HAP-1 (cell line): Measurements from ENCODE around the gene FA2H.
"Not testable (repeated sequence)": the region's sequence is repeated elsewhere in the genome, so short reads cannot be mapped to it uniquely, and the experiment has no call there.

ENCODE experiments used
- DNase-seq, 2 experiments: peaks; one replicate each; pipeline ENCODE4 v3.0.0-alpha.2; 2016 to 2020; ENCODE audit warnings: low spot score in 2 of 2
- H3K27me3 ChIP-seq: fragments of 250-450 bp; sonication (Bioruptor Pico); 2 replicates; pipeline ENCODE4 v1.5.1; 2020; ENCODE audit warnings: low read depth, mild to moderate bottlenecking, moderate library complexity
- H3K36me3 ChIP-seq: fragments of 250-450 bp; sonication (Bioruptor Pico); replicated peaks from 2 replicates; pipeline ENCODE4 v1.5.1; 2020; ENCODE audit warnings: mild to moderate bottlenecking
- H3K4me1 ChIP-seq: fragments of 250-450 bp; sonication (Bioruptor Pico); 2 replicates; pipeline ENCODE4 v1.5.1; 2020; ENCODE audit warnings: mild to moderate bottlenecking
- H3K4me3 ChIP-seq: fragments of 250-450 bp; sonication (Bioruptor Pico); 2 replicates; pipeline ENCODE4 v1.5.1; 2020; ENCODE audit warnings: mild to moderate bottlenecking, moderate library complexity
- H3K9me3 ChIP-seq: fragments of 250-450 bp; sonication (Bioruptor Pico); 2 replicates; pipeline ENCODE4 v1.5.1; 2020; ENCODE audit warnings: mild to moderate bottlenecking, moderate library complexity
- in situ Hi-C: fragments of 300-500 bp; cut with MboI; formaldehyde crosslinking; loops from 3 replicates; pipeline ENCODE4 v1.14.3; 2020; ENCODE audit warnings: low sequenced_read_pairs, inconsistent platforms, mixed read lengths

FA2H gene

GRCh38 chr16:74788108-74788507, 13.5 kb upstream of the FA2H start:
- no peak overlapping the region for H3K4me3 ChIP-seq
- DNase-seq, result no peak
- no peaks in the 10 kb centered on the region for H3K27me3 ChIP-seq
- H3K36me3 ChIP-seq, result no peaks in the 10 kb centered on the region; the same call in 1 of the 2 replicates
- H3K4me1 ChIP-seq, result no peaks in the 10 kb centered on the region
- H3K9me3 ChIP-seq, result peaks cover 5% of the 10 kb centered on the region; the same call in 1 of the 2 replicates
- in situ Hi-C loops, result no loop called here

GRCh38 chr16:74785031-74785430, 10.4 kb upstream of the FA2H start:
- Histone ChIP-seq H3K4me3 (no peak overlapping the region), H3K9me3 (no peaks in the 10 kb centered on the region), H3K27me3 (no peaks in the 10 kb centered on the region), H3K36me3 (no peaks in the 10 kb centered on the region), H3K4me1 (no peaks in the 10 kb centered on the region)
- DNase-seq, result no peak
- in situ Hi-C loops, result no loop called here

DNA sequence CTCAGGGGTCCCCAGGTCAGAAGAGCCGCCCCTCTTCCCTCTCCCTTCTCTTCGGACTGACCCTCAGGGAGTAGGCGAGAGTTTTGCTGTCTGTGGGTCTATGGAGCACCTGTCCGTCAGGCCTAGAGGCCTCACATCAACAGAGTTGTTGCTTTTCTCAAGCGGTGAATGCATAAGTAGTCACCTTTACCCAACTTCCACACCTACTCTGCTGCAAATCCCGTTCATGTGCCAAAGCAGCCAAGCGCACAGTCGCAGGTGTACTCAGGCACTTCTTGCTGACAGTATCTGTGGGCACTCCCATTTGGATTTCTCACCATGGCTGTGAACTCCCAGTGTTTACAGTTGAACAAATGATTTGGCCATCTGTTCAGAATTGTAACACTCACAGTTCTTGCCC, 4.0 kb upstream of the FA2H start:
- no peak for DNase-seq
- Histone ChIP-seq H3K4me1 (peaks cover 7% of the 10 kb centered on the region), H3K27me3 (no peaks in the 10 kb centered on the region), H3K36me3 (no peaks in the 10 kb centered on the region), H3K9me3 (no peaks in the 10 kb centered on the region), H3K4me3 (no peak overlapping the region)
- in situ Hi-C loops, result no loop called here

- Histone ChIP-seq H3K9me3 (no peaks in the 10 kb centered on the region), H3K4me3 (no peak overlapping the region), H3K4me1 (peaks cover 7% of the 10 kb centered on the region), H3K27me3 (no peaks in the 10 kb centered on the region), H3K36me3 (no peaks in the 10 kb centered on the region)
- in situ Hi-C loops, result no loop called here
- no peak for DNase-seq
Observed at GRCh38 chr16:74776926-74777325, 2.3 kb upstream of the FA2H start.

DNA sequence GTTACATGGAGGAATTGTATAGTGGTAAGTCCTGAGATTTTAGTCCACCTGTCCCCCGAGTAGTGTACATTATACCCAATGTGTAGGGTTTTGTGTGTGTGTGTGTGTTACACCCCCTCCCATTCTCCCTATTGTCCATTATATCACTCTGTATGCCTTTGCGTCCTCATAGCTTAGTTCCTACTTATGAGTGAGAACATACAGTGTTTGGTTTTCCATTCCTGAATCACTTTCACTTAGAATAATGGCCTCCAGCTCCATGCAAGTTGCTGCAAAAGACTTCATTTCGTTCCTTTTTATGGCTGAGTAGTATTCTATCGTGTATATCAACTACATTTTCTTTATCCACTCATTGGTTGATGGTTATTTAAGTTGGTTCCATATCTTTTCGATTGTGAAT, 635 bp upstream of the FA2H start:
- Histone ChIP-seq H3K27me3 (no peaks in the 10 kb centered on the region), H3K9me3 (no peaks in the 10 kb centered on the region), H3K4me1 (peaks cover 7% of the 10 kb centered on the region), H3K36me3 (no peaks in the 10 kb centered on the region), H3K4me3 (peak overlapping the region; percentile 49)
- no peak for DNase-seq
- in situ Hi-C loops, result no loop called here

GRCh38 chr16:74773446-74774222, 986 bp downstream of the FA2H start:
- in situ Hi-C loops, result no loop called here
- no peak for DNase-seq
- Histone ChIP-seq H3K4me3 (peak overlapping the region; percentile 49), H3K9me3 (no peaks in the 10 kb centered on the region), H3K36me3 (no peaks in the 10 kb centered on the region), H3K27me3 (no peaks in the 10 kb centered on the region), H3K4me1 (peaks cover 7% of the 10 kb centered on the region)

GRCh38 chr16:74771656-74772315, 2.8 kb downstream of the FA2H start:
- DNase-seq, result no peak
- Histone ChIP-seq H3K4me1 (peaks cover 7% of the 10 kb centered on the region), H3K36me3 (no peaks in the 10 kb centered on the region), H3K27me3 (no peaks in the 10 kb centered on the region), H3K9me3 (no peaks in the 10 kb centered on the region), H3K4me3 (no peak overlapping the region)
- in situ Hi-C loops, result no loop called here

GRCh38 chr16:74770831-74771526, 3.6 kb downstream of the FA2H start:
- no peak for DNase-seq
- H3K9me3 ChIP-seq, result no peaks in the 10 kb centered on the region
- no peaks in the 10 kb centered on the region for H3K27me3 ChIP-seq
- no peaks in the 10 kb centered on the region for H3K36me3 ChIP-seq
- in situ Hi-C loops, result no loop called here
- peaks cover 7% of the 10 kb centered on the region for H3K4me1 ChIP-seq
- H3K4me3 ChIP-seq, result no peak overlapping the region

GRCh38 chr16:74769586-74770190, 4.9 kb downstream of the FA2H start:
- Histone ChIP-seq H3K36me3 (no peaks in the 10 kb centered on the region), H3K4me1 (peaks cover 4% of the 10 kb centered on the region), H3K4me3 (no peak overlapping the region), H3K9me3 (no peaks in the 10 kb centered on the region), H3K27me3 (no peaks in the 10 kb centered on the region)
- in situ Hi-C loops, result no loop called here
- no peak for DNase-seq

DNA sequence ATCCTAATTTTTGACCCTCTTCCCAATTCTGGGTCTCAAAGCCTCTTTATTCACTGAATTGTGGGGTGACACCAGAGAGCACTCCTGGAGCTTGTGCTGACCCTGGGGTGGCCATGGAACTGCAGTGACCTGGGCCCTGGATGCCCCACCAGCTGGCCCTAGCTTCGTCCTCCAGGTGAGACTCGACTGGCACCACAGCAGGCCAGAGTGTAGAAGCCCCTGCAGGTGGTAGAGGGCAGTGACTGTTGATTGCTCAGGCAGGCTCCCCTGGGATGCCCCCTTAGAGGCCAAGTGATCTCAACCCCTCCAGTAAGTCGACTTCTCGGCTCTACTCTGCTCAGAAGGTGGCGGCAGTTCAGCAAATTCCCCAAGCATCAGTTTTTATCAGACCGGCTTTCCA, 6.4 kb downstream of the FA2H start:
- H3K4me1 ChIP-seq, result no peaks in the 10 kb centered on the region
- DNase-seq, result no peak
- no peaks in the 10 kb centered on the region for H3K36me3 ChIP-seq
- no peaks in the 10 kb centered on the region for H3K27me3 ChIP-seq
- no peak overlapping the region for H3K4me3 ChIP-seq
- in situ Hi-C loops, result no loop called here
- H3K9me3 ChIP-seq, result no peaks in the 10 kb centered on the region

GRCh38 chr16:74767749-74768148, 6.9 kb downstream of the FA2H start:
- H3K27me3 ChIP-seq, result no peaks in the 10 kb centered on the region
- H3K4me1 ChIP-seq, result no peaks in the 10 kb centered on the region
- in situ Hi-C loops, result no loop called here
- H3K9me3 ChIP-seq, result no peaks in the 10 kb centered on the region
- DNase-seq, result no peak
- no peak overlapping the region for H3K4me3 ChIP-seq
- no peaks in the 10 kb centered on the region for H3K36me3 ChIP-seq

DNA sequence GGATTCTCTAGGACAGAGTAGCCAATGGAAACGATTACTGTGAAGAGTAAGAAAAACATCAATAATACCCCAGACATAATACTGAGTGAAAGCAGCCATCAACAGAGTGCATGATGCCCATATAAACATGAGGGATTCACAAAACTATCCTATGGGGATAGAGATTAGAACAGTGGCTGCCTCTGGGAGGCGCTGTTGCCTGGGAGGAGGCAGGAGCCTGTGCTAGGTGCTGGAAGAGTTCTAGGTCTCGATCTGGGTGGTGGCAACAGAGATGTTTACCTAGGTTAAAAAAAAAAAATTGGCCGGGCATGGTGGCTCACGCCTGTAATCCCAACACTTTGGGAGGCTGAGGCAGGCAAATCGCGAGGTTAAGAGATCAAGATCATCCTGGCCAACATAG, 7.9 kb downstream of the FA2H start:
- Histone ChIP-seq H3K4me1 (no peaks in the 10 kb centered on the region), H3K9me3 (no peaks in the 10 kb centered on the region), H3K36me3 (no peaks in the 10 kb centered on the region), H3K4me3 (no peak overlapping the region), H3K27me3 (no peaks in the 10 kb centered on the region)
- DNase-seq, result peak in 1 of 2 experiments; percentile 36
- in situ Hi-C loops, result no loop called here

DNA sequence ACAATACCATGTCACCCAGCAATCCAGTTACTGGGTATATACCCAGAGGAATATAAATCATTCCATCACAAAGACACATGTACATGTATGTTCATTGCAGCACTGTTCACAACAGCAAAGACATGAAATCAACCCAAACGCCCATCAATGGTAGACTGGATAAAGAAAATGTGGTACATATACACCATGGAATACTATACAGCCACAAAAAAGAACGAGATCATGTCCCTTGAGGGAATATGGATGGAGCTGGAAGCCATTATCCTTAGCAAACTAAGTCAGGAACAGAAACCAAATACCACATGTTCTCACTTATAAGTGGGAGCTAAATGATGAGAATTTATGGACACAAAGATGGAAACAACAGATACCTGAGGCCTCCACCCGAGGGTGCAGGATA, 10.4 kb downstream of the FA2H start:
- in situ Hi-C loops, DNase-seq, H3K36me3 ChIP-seq, H3K9me3 ChIP-seq, H3K4me1 ChIP-seq, H3K4me3 ChIP-seq, H3K27me3 ChIP-seq: not testable (repeated sequence)

DNA sequence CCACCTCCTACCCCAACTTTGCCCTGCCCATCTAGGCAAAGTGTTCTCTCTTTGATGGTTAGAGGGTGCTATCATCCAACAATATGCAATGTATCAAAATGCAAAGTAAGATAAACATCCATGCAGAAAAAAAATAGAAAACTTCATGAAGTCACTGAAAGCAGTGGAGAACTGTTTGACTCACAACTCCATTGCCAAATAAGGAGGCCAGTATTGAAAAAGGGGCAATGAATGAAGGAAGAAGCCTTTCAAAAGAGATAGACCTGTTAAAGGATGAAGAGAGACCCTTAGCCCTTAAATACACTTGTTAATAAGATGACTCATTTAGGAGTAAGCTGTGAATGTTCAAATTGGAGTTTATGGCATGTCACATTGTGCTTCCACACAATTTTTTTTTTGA, 13.0 kb downstream of the FA2H start:
- no peak overlapping the region for H3K4me3 ChIP-seq
- in situ Hi-C loops, result no loop called here

More for the DNA sequence above, 13.0 kb downstream of the FA2H start:
- Histone ChIP-seq H3K36me3 (no peaks in the 10 kb centered on the region), H3K27me3 (no peaks in the 10 kb centered on the region), H3K4me1 (no peaks in the 10 kb centered on the region), H3K9me3 (no peaks in the 10 kb centered on the region)
- no peak for DNase-seq
